Measurements from ENCODE around the gene KCNK2. TPM values are rescaled to one million over a fixed set of nuclear protein-coding genes. Genes with fewer than 3 reads are reported as not detected.
A peak's percentile ranks its signal among the peaks of the same experiment; 100 is the strongest.

KCNK2 gene
- total and polyA plus RNA-seq, 2 experiments from 2014 or later, result 1.8 to 4.1 TPM

- H3K4me3 ChIP-seq, result no peak overlapping the region
- no peaks in the 10 kb centered on the region for H3K9me3 ChIP-seq (ENCODE audit: low read depth)
- no peaks in the 10 kb centered on the region for H3K27me3 ChIP-seq
- WGBS (ENCODE audit: low lambda C conversion rate, missing lambda C conversion rate), result 90% methylated on average over 3 of the region's 3 CpGs
- no peak for TF ChIP-seq CTCF (IDR thresholded peaks at IDR 0.05; ENCODE audit: poor library complexity)
- no peak for DNase-seq (ENCODE audit: low spot score)
- H3K4me1 ChIP-seq (ENCODE audit: insufficient read depth), result no peaks in the 10 kb centered on the region
- no peaks in the 10 kb centered on the region for H3K9me2 ChIP-seq (replicated peaks; ENCODE audit: insufficient read depth)
- no peaks in the 10 kb centered on the region for H3K79me2 ChIP-seq
- no peak overlapping the region for H3K27ac ChIP-seq
- H3K36me3 ChIP-seq (replicated peaks; ENCODE audit: insufficient read depth, low read depth), result no peaks in the 10 kb centered on the region
- no peak overlapping the region for H3K4me2 ChIP-seq
- no peaks in the 10 kb centered on the region for H4K20me1 ChIP-seq (ENCODE audit: insufficient read depth, poor library complexity, severe bottlenecking)
- no peak overlapping the region for H2AFZ ChIP-seq
Observed at GRCh38 chr1:215147024-215147423, 64.5 kb downstream of the KCNK2 start.

GRCh38 chr1:215151841-215152549, 69.5 kb downstream of the KCNK2 start:
- H3K79me2 ChIP-seq, result no peaks in the 10 kb centered on the region
- H3K4me1 ChIP-seq (ENCODE audit: insufficient read depth), result no peaks in the 10 kb centered on the region
- no peak overlapping the region for H2AFZ ChIP-seq
- no peak overlapping the region for H3K4me3 ChIP-seq
- no peaks in the 10 kb centered on the region for H3K27me3 ChIP-seq
- no peak for DNase-seq (ENCODE audit: low spot score)
- TF ChIP-seq EZH2phosphoT487 (IDR thresholded peaks at IDR 0.05; ENCODE audit: low read depth, severe bottlenecking, unreplicated experiment) (no peak), CTCF (IDR thresholded peaks at IDR 0.05; ENCODE audit: poor library complexity) (no peak), EZH2 (IDR thresholded peaks at IDR 0.05; ENCODE audit: borderline replicate concordance) (no peak)
- no peaks in the 10 kb centered on the region for H4K20me1 ChIP-seq (ENCODE audit: insufficient read depth, poor library complexity, severe bottlenecking)
- 86% methylated on average over 2 of the region's 2 CpGs for WGBS (ENCODE audit: low lambda C conversion rate, missing lambda C conversion rate)
- no peak overlapping the region for H3K27ac ChIP-seq
- H3K9me3 ChIP-seq (ENCODE audit: low read depth), result no peaks in the 10 kb centered on the region
- no peak overlapping the region for H3K4me2 ChIP-seq
- H3K36me3 ChIP-seq (replicated peaks; ENCODE audit: insufficient read depth, low read depth), result no peaks in the 10 kb centered on the region
- no peaks in the 10 kb centered on the region for H3K9me2 ChIP-seq (replicated peaks; ENCODE audit: insufficient read depth)

GRCh38 chr1:215156232-215156631, 73.7 kb downstream of the KCNK2 start:
- whole genome bisulfite sequencing (ENCODE audit: low lambda C conversion rate, missing lambda C conversion rate), result 85% methylated on average over 1 of the region's 1 CpG
- no peak overlapping the region for H3K4me3 ChIP-seq

More at GRCh38 chr1:215156232-215156631, 73.7 kb downstream of the KCNK2 start:
- Histone ChIP-seq H3K9me2 (replicated peaks; ENCODE audit: insufficient read depth) (no peaks in the 10 kb centered on the region), H3K36me3 (replicated peaks; ENCODE audit: insufficient read depth, low read depth) (no peaks in the 10 kb centered on the region), H3K79me2 (no peaks in the 10 kb centered on the region), H3K27me3 (no peaks in the 10 kb centered on the region), H3K4me1 (ENCODE audit: insufficient read depth) (no peaks in the 10 kb centered on the region), H3K4me2 (no peak overlapping the region), H4K20me1 (ENCODE audit: insufficient read depth, poor library complexity, severe bottlenecking) (no peaks in the 10 kb centered on the region), H2AFZ (no peak overlapping the region), H3K9me3 (ENCODE audit: low read depth) (no peaks in the 10 kb centered on the region), H3K27ac (no peak overlapping the region)
- TF ChIP-seq CTCF (IDR thresholded peaks at IDR 0.05; ENCODE audit: poor library complexity), result no peak
- no peak for TF ChIP-seq EZH2phosphoT487 (IDR thresholded peaks at IDR 0.05; ENCODE audit: low read depth, severe bottlenecking, unreplicated experiment)
- TF ChIP-seq EZH2 (IDR thresholded peaks at IDR 0.05; ENCODE audit: borderline replicate concordance), result no peak
- DNase-seq (ENCODE audit: low spot score), result peak; percentile 11

Measured in hepatocyte (in vitro differentiated cells).